ENCODE measurements around the gene PDLIM4. TPM values are rescaled to one million over a fixed set of nuclear protein-coding genes. Genes with fewer than 3 reads are reported as not detected.

Gene PDLIM4
- total and polyA plus RNA-seq, 2 donors, result 10.0 to 38.4 TPM

DNA sequence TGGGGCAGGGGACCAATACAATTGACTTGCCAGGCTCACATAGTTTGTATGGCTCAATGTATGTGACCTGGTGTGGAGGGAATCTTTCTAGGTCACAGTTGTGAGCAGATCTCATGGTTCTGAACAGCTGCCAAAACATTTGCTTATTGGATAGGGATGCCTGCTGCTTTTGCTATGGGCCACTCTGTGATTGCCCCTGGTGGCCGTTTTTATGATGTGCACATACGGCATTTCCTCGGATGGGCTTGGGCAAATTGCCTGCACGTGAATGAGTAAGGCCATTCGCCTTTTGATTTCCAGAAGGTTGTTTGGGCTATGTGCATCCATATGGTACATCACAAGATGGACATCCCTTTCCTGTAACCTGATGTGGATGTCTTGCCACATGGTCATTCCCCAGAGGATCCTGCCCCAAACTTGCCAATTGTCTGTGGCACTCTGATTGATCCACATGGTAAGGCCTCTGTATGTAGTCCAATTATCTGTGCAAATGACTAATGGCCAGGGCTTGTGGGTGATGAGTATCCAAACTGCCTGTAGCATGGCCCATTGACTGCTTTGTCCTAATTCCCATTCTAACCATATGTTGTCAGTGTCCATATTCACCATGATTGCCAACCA lies 26.0 kb downstream of the PDLIM4 start:
- Histone ChIP-seq H3K27ac (ENCODE audit: low read depth in 1 of 2, low read length in 1 of 2) (no peak overlapping the region), H3K27me3 (ENCODE audit: control insufficient read depth in 2 of 2, insufficient read depth in 1 of 2, low read length in 1 of 2) (no peaks in the 10 kb centered on the region), H3K9me3 (ENCODE audit: control insufficient read depth in 2 of 2, insufficient read depth in 1 of 2, low read length in 1 of 2) (no peaks in the 10 kb centered on the region), H3K36me3 (ENCODE audit: control insufficient read depth in 2 of 2, insufficient read depth in 2 of 2, low read length in 1 of 2) (no peaks in the 10 kb centered on the region), H3K4me1 (ENCODE audit: control insufficient read depth in 2 of 2, insufficient read depth in 2 of 2, low read length in 2 of 2) (no peaks in the 10 kb centered on the region), H3K4me3 (ENCODE audit: low read length in 2 of 2) (no peak overlapping the region)
- DNase-seq (ENCODE audit: low read depth in 6 of 9, low spot score in 9 of 9), result no peak
- WGBS, result 91% methylated on average over 5 of the region's 5 CpGs

DNA sequence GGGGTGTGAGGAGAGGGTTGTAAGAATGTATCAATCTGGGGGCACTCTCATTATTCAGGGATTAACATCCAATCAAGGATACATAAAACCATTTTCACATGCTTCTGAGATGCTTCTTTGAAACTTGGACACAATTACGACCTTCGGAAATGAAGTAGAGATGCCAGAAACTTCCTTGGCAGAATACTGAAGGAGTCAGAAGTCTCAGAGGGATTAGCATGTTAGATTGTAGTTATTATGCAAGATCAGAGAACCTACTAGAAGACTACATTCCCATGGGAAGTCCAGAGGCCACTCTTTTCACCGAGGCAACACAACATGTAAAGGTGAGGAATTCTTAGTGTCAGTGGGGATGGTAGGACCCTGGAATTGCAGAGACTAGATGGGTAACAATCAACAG lies 31.6 kb downstream of the PDLIM4 start:
- H3K9me3 ChIP-seq (ENCODE audit: control insufficient read depth in 2 of 2, insufficient read depth in 1 of 2, low read length in 1 of 2), result no peaks in the 10 kb centered on the region
- peaks cover 0 to 32% of the 10 kb centered on the region in 2 donors for H3K27me3 ChIP-seq (ENCODE audit: control insufficient read depth in 2 of 2, insufficient read depth in 1 of 2, low read length in 1 of 2)
- H3K27ac ChIP-seq (ENCODE audit: low read depth in 1 of 2, low read length in 1 of 2), result no peak overlapping the region
- H3K4me3 ChIP-seq (ENCODE audit: low read length in 2 of 2), result no peak overlapping the region
- WGBS, result 96% methylated on average over 3 of the region's 3 CpGs
- H3K4me1 ChIP-seq (ENCODE audit: control insufficient read depth in 2 of 2, insufficient read depth in 2 of 2, low read length in 2 of 2), result peaks cover 3 to 11% of the 10 kb centered on the region in 2 donors
- no peaks in the 10 kb centered on the region for H3K36me3 ChIP-seq (ENCODE audit: control insufficient read depth in 2 of 2, insufficient read depth in 2 of 2, low read length in 1 of 2)
- DNase-seq (ENCODE audit: low read depth in 6 of 9, low spot score in 9 of 9), result no peak

DNA sequence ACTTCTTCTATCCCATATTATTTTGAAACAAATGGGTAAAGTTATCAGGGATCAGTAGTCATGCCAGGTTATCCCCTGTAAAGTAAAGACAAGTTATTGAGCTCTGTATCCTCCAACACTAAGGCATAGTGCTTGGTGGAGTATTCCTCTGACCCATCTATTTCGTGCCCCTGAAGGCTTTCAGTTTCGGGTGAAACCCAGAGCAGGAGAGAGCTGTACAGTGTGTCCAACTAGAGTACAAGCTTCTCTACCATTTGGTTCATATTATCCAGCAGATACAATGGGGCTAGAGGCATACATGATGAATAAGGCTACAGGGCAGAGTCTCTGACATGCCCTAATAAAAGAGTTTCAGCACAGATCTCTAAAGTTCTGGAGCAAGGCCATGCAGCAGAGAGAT lies 33.5 kb downstream of the PDLIM4 start:
- H3K4me3 ChIP-seq (ENCODE audit: low read length in 2 of 2), result no peak overlapping the region
- H3K36me3 ChIP-seq (ENCODE audit: control insufficient read depth in 2 of 2, insufficient read depth in 2 of 2, low read length in 1 of 2), result no peaks in the 10 kb centered on the region
- no peak for DNase-seq (ENCODE audit: low read depth in 6 of 9, low spot score in 9 of 9)
- H3K27me3 ChIP-seq (ENCODE audit: control insufficient read depth in 2 of 2, insufficient read depth in 1 of 2, low read length in 1 of 2), result peaks cover 3 to 51% of the 10 kb centered on the region in 2 donors
- 98% methylated on average over 2 of the region's 2 CpGs for WGBS
- peaks cover 3 to 25% of the 10 kb centered on the region in 2 donors for H3K4me1 ChIP-seq (ENCODE audit: control insufficient read depth in 2 of 2, insufficient read depth in 2 of 2, low read length in 2 of 2)
- H3K9me3 ChIP-seq (ENCODE audit: control insufficient read depth in 2 of 2, insufficient read depth in 1 of 2, low read length in 1 of 2), result no peaks in the 10 kb centered on the region
- H3K27ac ChIP-seq (ENCODE audit: low read depth in 1 of 2, low read length in 1 of 2), result no peak overlapping the region

DNA sequence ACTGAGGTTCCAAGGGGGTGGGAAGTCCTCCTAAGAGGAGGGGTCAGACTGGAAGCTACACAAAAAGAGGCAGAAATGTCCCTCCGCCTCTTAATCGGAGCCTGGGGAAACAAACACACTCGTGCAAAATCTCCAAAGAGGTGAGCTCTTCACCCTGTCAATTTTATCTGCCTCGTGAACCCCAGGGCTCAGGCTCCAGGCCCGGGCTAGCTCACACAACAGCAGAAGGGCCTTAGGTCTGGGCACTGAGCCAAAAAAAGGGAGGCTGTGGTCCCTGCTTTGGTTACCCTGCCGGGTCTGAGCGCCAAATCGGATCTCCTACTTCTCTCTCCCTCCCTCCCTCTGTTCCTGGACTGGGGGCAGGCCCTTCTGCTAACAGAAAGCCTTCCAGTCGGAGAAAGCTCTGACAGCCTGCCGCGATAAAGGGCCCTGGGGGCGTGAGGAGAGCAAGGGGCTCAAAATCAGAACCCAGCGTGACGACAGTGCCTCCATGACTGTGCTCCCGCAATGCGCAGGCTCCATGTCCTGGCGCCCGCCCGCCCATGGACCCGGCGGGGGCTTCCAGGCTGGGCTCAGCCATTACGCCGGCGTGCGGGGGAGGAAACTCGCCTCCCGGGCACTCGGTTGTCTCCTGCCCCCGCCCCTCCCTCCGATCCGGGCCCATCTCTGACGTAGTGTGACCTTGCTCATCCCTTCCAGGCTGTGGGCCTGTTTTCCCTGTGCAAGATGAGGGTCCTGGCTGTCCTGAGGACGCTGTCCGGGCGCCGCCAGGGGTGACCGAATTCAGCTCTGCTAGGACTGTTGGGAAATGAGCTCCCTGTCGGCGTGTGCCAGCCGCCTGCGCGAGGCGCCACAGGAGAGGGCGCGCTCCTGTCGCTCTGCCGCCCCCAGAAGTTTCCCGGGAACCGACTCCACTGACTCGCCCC lies 35.8 kb downstream of the PDLIM4 start:
- peak in 7 of 9 donors; percentile 6 to 55 (median 26) for DNase-seq (ENCODE audit: low read depth in 6 of 9, low spot score in 9 of 9)
- H3K9me3 ChIP-seq (ENCODE audit: control insufficient read depth in 2 of 2, insufficient read depth in 1 of 2, low read length in 1 of 2), result no peaks in the 10 kb centered on the region
- WGBS, result 3% methylated on average over 50 of the region's 50 CpGs
- peaks cover 3 to 66% of the 10 kb centered on the region in 2 donors for H3K27me3 ChIP-seq (ENCODE audit: control insufficient read depth in 2 of 2, insufficient read depth in 1 of 2, low read length in 1 of 2)
- peaks cover 3 to 25% of the 10 kb centered on the region in 2 donors for H3K4me1 ChIP-seq (ENCODE audit: control insufficient read depth in 2 of 2, insufficient read depth in 2 of 2, low read length in 2 of 2)
- peak overlapping the region; percentile 72 to 89 for H3K27ac ChIP-seq (ENCODE audit: low read depth in 1 of 2, low read length in 1 of 2)
- no peaks in the 10 kb centered on the region for H3K36me3 ChIP-seq (ENCODE audit: control insufficient read depth in 2 of 2, insufficient read depth in 2 of 2, low read length in 1 of 2)
- H3K4me3 ChIP-seq (ENCODE audit: low read length in 2 of 2), result peak overlapping the region; percentile 57 to 58

DNA sequence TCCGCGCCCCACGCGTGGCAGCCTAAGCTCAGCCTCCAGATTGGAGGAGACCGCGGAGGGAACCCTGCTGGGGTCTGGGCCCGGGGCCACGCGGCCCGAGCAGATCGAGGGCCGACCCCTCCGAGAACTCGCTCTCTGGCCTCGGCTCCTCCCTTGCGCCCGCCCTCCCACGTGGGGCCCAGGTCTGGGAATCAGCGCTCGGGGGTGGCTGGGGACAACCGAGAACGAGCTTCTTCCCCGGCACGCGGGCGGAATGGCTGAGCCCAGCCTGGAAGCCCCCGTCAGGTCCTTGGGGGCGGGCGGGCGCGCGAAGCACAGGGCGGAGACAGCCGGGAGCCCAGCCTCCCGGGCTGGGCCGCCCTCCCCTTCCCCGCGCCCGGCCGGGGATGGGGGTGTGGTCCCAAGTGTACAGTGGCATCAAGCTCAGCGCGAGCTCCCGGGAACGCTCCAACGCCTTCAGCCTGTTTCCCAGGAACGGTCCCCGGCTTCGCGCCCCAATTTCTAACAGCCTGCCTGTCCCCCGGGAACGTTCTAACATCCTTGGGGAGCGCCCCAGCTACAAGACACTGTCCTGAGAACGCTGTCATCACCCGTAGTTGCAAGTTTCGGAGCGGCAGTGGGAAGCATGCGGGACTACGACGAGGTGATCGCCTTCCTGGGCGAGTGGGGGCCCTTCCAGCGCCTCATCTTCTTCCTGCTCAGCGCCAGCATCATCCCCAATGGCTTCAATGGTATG lies 36.7 kb downstream of the PDLIM4 start, which contains the start of gene SLC22A4:
Gene SLC22A4, plus strand, starts transcription at position 403 of the 736 bp plus-strand sequence. Its CDS starts 223 bp downstream, at position 626.
- Histone ChIP-seq H3K9me3 (ENCODE audit: control insufficient read depth in 2 of 2, insufficient read depth in 1 of 2, low read length in 1 of 2) (no peaks in the 10 kb centered on the region), H3K27ac (ENCODE audit: low read depth in 1 of 2, low read length in 1 of 2) (peak within 1 kb of the TSS; percentile 72 to 89), H3K4me1 (ENCODE audit: control insufficient read depth in 2 of 2, insufficient read depth in 2 of 2, low read length in 2 of 2) (peaks cover 3 to 25% of the 10 kb centered on the region in 2 donors), H3K36me3 (ENCODE audit: control insufficient read depth in 2 of 2, insufficient read depth in 2 of 2, low read length in 1 of 2) (no peaks in the 10 kb centered on the region), H3K27me3 (ENCODE audit: control insufficient read depth in 2 of 2, insufficient read depth in 1 of 2, low read length in 1 of 2) (peaks cover 3 to 68% of the 10 kb centered on the region in 2 donors), H3K4me3 (ENCODE audit: low read length in 2 of 2) (peak within 1 kb of the TSS; percentile 57 to 58)
- DNase-seq (ENCODE audit: low read depth in 6 of 9, low spot score in 9 of 9), result peak; percentile 14 to 73 (median 50)
- under 1% methylated on average over 63 of the region's 63 CpGs for WGBS

DNA sequence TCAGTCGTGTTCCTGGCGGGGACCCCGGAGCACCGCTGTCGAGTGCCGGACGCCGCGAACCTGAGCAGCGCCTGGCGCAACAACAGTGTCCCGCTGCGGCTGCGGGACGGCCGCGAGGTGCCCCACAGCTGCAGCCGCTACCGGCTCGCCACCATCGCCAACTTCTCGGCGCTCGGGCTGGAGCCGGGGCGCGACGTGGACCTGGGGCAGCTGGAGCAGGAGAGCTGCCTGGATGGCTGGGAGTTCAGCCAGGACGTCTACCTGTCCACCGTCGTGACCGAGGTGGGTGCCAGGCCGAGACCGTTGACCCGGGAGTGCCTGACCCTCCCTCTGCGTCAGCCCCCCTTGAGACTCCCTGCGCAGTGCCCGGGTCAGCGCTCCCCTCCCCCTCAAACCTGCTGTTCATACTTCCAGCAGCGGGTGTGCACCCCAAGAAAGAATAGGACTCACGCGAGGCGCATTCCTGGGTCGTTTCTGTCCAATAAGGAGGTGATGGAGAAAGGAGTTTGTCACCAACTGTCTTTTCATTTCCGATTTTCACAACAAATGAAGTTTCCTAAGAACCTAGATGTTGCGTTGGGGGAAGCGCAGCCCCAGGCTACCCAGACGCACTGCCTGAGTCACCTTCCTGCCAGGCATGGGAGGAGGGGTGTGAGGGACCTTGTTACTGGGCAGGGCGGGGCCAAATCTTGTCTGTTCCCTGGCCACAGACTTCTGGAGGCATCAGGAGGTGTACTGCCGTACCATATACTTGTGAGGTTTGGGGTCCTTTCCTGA lies 37.4 kb downstream of the PDLIM4 start:
- Histone ChIP-seq H3K27ac (ENCODE audit: low read depth in 1 of 2, low read length in 1 of 2) (no peak overlapping the region), H3K36me3 (ENCODE audit: control insufficient read depth in 2 of 2, insufficient read depth in 2 of 2, low read length in 1 of 2) (no peaks in the 10 kb centered on the region), H3K9me3 (ENCODE audit: control insufficient read depth in 2 of 2, insufficient read depth in 1 of 2, low read length in 1 of 2) (no peaks in the 10 kb centered on the region), H3K27me3 (ENCODE audit: control insufficient read depth in 2 of 2, insufficient read depth in 1 of 2, low read length in 1 of 2) (peaks cover 3 to 68% of the 10 kb centered on the region in 2 donors), H3K4me3 (ENCODE audit: low read length in 2 of 2) (peak overlapping the region; percentile 57 to 58), H3K4me1 (ENCODE audit: control insufficient read depth in 2 of 2, insufficient read depth in 2 of 2, low read length in 2 of 2) (peaks cover 3 to 25% of the 10 kb centered on the region in 2 donors)
- 1% methylated on average over 50 of the region's 50 CpGs for WGBS
- peak in 1 of 9 donors; percentile 23 for DNase-seq (ENCODE audit: low read depth in 6 of 9, low spot score in 9 of 9)

DNA sequence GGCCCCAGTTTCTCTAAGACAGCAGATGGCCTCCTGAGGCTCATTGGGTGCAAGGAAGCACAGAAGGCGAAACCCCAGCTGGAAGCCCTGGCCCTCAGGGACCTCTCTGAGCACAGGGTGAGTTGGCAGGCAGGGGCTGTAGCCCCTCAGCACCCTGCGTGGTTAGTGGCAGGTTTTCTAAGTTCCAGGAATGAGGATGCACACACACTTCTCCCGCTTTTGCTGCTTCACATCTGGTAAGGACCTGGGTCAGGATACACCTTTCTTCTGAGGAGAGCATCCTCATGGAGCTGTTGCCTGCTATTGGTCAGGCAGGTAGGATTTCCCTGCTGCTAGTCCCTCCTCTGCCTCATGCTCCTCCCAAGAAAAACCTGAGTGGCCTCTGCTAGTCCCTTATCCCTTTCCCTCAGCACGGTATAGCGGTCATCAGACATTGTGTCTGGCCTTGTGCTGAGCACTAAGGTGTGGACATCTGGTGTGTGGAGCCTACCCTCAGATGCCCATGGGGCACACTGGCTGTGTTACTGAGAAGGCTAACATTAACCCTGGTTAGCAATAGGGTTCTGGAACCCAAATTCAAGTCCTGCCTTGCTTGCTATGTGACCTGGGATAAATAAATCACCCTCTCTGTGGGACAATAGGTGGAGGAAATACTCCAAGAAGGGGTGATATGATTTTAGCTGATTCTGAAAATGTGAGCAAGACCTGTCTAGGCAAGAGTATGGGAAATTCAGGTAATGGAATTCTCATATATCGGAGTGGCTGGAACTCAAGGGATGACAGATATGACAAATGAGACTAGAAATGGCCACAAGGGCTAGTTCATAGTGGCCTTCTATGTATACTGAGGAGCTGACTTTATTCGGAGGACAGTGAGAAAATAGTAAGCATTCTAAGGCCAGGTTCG lies 38.3 kb downstream of the PDLIM4 start:
- no peak for DNase-seq (ENCODE audit: low read depth in 6 of 9, low spot score in 9 of 9)
- Histone ChIP-seq H3K4me1 (ENCODE audit: control insufficient read depth in 2 of 2, insufficient read depth in 2 of 2, low read length in 2 of 2) (peaks cover 3 to 25% of the 10 kb centered on the region in 2 donors), H3K9me3 (ENCODE audit: control insufficient read depth in 2 of 2, insufficient read depth in 1 of 2, low read length in 1 of 2) (no peaks in the 10 kb centered on the region), H3K4me3 (ENCODE audit: low read length in 2 of 2) (no peak overlapping the region), H3K27ac (ENCODE audit: low read depth in 1 of 2, low read length in 1 of 2) (no peak overlapping the region), H3K36me3 (ENCODE audit: control insufficient read depth in 2 of 2, insufficient read depth in 2 of 2, low read length in 1 of 2) (no peaks in the 10 kb centered on the region), H3K27me3 (ENCODE audit: control insufficient read depth in 2 of 2, insufficient read depth in 1 of 2, low read length in 1 of 2) (peaks cover 3 to 68% of the 10 kb centered on the region in 2 donors)
- WGBS, result 93% methylated on average over 8 of the region's 8 CpGs

Measured in thymus (tissue), 11 donors.